Right atrium auricular region (tissue), 2 donors: ENCODE data around the gene RNLS. TPM values are rescaled to one million over a fixed set of nuclear protein-coding genes. Genes with fewer than 3 reads are reported as not detected.

ENCODE experiments used
- DNase-seq: peaks from one replicate; pipeline ENCODE4 v3.0.0-alpha.2; 2019; ENCODE audit warnings: low spot score
- H3K27ac ChIP-seq, 2 donors: fragments of 200-600 bp; sonication (generic); 1 replicate in 1 of 2; 2 replicates in 1 of 2; pipeline ENCODE4 v1.5.1; 2016 to 2019
- H3K27me3 ChIP-seq, 2 donors: fragments of 200-600 bp; sonication (generic); one replicate each; pipeline versions ENCODE4 v1.5.1 to v1.6.0; 2017 to 2019
- H3K36me3 ChIP-seq: fragments of 200-600 bp; sonication (generic); one replicate; pipeline ENCODE4 v1.5.1; 2016
- H3K4me1 ChIP-seq, 2 donors: fragments of 200-600 bp; sonication (generic); one replicate each; pipeline versions ENCODE4 v1.5.1 to v1.6.0; 2017 to 2019
- H3K4me3 ChIP-seq, 2 donors: fragments of 200-600 bp; sonication (generic); 1 replicate in 1 of 2; 2 replicates in 1 of 2; pipeline ENCODE4 v1.5.1; 2017 to 2019; ENCODE audit warnings: mild to moderate bottlenecking in 1 of 2, moderate library complexity in 1 of 2
- H3K9me3 ChIP-seq, 2 donors: fragments of 200-600 bp; sonication (generic); one replicate each; pipeline ENCODE4 v1.5.1; 2019
- total RNA-seq, 2 donors: library from RNA; depleted of rRNA; stranded (reverse); fragments of >200 nt; gene quantifications; one replicate each; pipeline ENCODE4 v1.1.0, GENCODE V29; 2016
- TF ChIP-seq, protein P1 (sequence below), 2 donors: fragments of 200-600 bp; sonication (generic); IDR thresholded peaks; one replicate each; pipeline ENCODE4 v1.5.1; 2019; ENCODE audit warnings: antibody characterized with exemption in 2 of 2

RNLS gene
- total RNA-seq, 2 donors from 2014 or later: 14.9 to 26.8 TPM

DNA sequence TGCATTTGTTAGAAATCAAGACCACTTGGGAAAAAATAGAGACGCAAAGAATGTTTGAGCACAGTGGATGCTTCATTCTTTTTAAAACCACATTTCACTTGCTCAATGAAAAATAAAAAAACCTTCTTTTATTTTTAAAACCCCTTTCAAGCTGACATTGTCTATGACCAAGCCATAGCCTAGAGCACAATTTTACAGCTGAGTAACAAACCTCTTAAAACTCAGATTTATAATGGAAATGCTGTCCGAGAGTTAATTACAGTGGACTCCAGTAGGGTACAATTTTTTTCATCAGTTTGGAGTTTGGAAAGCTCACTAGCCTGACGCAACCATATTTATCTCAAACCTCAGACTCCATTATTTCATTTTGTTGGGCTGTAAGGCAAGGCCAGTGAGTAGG, 116.3 kb downstream of the RNLS start:
- H3K4me3 ChIP-seq: no peak overlapping the region
- no peaks in the 10 kb centered on the region for H3K36me3 ChIP-seq
- no peak for DNase-seq
- H3K27me3 ChIP-seq: no peaks in the 10 kb centered on the region
- H3K4me1 ChIP-seq: peaks cover 0 to 13% of the 10 kb centered on the region in 2 donors
- no peak overlapping the region for H3K27ac ChIP-seq
- TF ChIP-seq, protein P1, sequence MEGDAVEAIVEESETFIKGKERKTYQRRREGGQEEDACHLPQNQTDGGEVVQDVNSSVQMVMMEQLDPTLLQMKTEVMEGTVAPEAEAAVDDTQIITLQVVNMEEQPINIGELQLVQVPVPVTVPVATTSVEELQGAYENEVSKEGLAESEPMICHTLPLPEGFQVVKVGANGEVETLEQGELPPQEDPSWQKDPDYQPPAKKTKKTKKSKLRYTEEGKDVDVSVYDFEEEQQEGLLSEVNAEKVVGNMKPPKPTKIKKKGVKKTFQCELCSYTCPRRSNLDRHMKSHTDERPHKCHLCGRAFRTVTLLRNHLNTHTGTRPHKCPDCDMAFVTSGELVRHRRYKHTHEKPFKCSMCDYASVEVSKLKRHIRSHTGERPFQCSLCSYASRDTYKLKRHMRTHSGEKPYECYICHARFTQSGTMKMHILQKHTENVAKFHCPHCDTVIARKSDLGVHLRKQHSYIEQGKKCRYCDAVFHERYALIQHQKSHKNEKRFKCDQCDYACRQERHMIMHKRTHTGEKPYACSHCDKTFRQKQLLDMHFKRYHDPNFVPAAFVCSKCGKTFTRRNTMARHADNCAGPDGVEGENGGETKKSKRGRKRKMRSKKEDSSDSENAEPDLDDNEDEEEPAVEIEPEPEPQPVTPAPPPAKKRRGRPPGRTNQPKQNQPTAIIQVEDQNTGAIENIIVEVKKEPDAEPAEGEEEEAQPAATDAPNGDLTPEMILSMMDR (IDR thresholded peaks at IDR 0.05): no peak
- no peaks in the 10 kb centered on the region for H3K9me3 ChIP-seq

DNA sequence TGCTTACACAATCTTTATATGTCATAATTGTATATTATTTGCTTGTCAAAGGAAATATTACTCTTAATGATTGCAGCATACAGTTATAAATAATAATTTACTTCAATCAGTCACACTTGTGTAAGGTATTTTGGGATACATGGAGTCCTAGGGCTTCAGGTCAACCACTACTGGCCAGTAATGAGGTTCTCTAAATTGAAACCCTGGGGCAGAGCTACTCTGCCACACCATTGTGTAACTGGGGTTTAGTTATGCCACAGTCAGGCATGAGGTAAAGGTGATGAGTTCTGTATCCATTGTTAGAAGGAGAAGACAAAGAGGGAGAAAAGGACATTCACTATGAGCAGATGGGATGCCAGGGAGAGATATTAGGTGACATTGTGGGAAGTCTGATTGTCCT, 117.4 kb downstream of the RNLS start:
- no peak for DNase-seq
- H3K4me1 ChIP-seq: peaks cover 0 to 13% of the 10 kb centered on the region in 2 donors
- H3K36me3 ChIP-seq: no peaks in the 10 kb centered on the region
- H3K27me3 ChIP-seq: no peaks in the 10 kb centered on the region
- H3K4me3 ChIP-seq: no peak overlapping the region
- TF ChIP-seq, protein P1 (IDR thresholded peaks at IDR 0.05): no peak
- H3K27ac ChIP-seq: no peak overlapping the region
- H3K9me3 ChIP-seq: no peaks in the 10 kb centered on the region

DNA sequence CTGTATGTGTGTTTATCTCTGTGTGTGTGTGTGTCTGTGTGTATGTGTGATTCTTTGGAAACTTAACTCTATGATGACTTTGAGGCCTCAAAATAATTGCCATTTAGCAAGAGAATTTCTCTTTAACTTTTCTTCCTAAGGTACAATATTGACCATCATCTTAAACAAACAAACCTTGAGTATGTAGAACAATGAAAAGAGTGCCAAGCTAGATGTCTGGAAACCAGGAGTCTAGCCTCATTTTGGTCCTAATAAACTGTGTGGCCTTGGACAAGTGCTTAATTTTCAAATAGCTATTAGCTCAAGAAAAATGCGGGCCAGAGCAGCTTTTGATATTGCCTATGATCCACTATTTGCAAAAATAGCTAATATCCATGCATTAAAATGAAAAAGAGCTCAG, 119.3 kb downstream of the RNLS start:
- Histone ChIP-seq H3K9me3 (no peaks in the 10 kb centered on the region), H3K4me1 (peaks cover 0 to 13% of the 10 kb centered on the region in 2 donors), H3K27me3 (no peaks in the 10 kb centered on the region), H3K36me3 (no peaks in the 10 kb centered on the region), H3K4me3 (no peak overlapping the region), H3K27ac (no peak overlapping the region)
- TF ChIP-seq, protein P1 (IDR thresholded peaks at IDR 0.05): no peak
- DNase-seq: no peak

DNA sequence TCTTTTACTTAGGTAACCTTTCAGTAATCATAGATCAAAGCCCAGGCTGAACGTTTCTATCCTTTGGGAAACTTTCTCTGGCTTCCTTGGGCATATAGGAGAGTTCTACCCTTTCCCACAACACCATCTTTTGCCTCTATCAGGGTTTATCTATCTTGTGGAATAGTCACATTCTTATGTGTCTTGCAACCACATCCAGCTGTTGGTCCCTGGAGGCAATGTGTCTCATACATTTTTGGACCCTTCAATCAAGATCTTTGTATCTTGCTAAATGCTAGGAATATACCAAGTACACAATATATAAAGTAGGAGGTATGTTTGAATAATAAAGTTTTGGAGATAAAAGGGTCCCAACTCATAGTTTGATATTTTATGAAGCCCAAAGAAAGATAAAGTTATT, 121.7 kb downstream of the RNLS start:
- no peak for DNase-seq
- TF ChIP-seq, protein P1 (IDR thresholded peaks at IDR 0.05): no peak
- H3K27me3 ChIP-seq: no peaks in the 10 kb centered on the region
- no peaks in the 10 kb centered on the region for H3K4me1 ChIP-seq
- H3K4me3 ChIP-seq: no peak overlapping the region
- no peaks in the 10 kb centered on the region for H3K36me3 ChIP-seq
- H3K27ac ChIP-seq: no peak overlapping the region
- no peaks in the 10 kb centered on the region for H3K9me3 ChIP-seq

DNA sequence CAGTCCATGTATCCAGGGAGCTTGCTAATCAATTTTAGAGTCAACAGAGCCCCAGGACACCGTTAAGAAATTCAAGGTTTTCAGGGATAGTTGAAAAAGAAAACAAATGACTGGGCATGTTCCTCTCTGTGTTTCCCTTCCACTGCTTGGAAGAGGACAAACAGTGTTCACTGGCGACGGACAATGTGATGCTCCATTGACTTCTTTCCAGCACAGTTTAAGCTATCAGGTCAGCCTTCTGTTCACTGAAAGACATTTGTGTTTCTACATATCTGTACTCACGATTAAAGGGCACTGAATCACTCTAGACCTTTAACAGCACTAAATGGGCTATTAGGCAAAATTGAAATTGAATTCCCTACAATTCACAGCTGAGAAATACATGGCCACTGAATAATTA, 123.6 kb downstream of the RNLS start:
- H3K36me3 ChIP-seq: no peaks in the 10 kb centered on the region
- H3K9me3 ChIP-seq: no peaks in the 10 kb centered on the region
- no peak for DNase-seq
- no peak overlapping the region for H3K4me3 ChIP-seq
- H3K4me1 ChIP-seq: no peaks in the 10 kb centered on the region
- peak overlapping the region in 1 of 2 donors; percentile 4 for H3K27ac ChIP-seq
- TF ChIP-seq, protein P1 (IDR thresholded peaks at IDR 0.05): no peak
- no peaks in the 10 kb centered on the region for H3K27me3 ChIP-seq

DNA sequence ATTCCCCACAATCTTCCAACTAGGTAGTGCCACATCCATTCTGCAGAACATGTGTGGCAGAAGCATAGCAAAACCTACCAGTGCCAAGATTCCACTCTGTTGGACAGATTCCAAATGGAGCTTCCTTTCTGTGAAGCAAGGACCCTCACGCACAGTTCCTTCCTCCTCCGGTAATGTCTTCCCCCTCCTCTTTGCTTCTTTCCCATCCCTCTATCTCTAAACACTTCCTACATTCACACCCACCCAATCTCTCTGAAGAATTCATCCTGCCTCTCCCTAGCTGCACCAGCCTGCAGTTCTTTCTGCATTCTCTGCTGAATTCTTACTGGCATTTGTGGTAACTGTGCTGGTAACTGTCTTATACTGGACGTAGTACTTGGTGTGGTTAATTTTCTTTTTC, 124.9 kb downstream of the RNLS start:
- Histone ChIP-seq H3K9me3 (no peaks in the 10 kb centered on the region), H3K36me3 (no peaks in the 10 kb centered on the region), H3K4me1 (no peaks in the 10 kb centered on the region), H3K27ac (no peak overlapping the region), H3K4me3 (no peak overlapping the region), H3K27me3 (no peaks in the 10 kb centered on the region)
- DNase-seq: no peak
- TF ChIP-seq, protein P1 (IDR thresholded peaks at IDR 0.05): no peak
